SU-DHL-6 (cell line): ENCODE data around the gene NSUN4.

Source experiments
- CTCF ChIP-seq: fragments of 200-600 bp; sonication (generic); IDR thresholded peaks from one replicate; pipeline ENCODE4 v1.5.1; 2017; ENCODE audit warnings: antibody characterized with exemption, mild to moderate bottlenecking, low read length, moderate library complexity; ENCODE audit not compliant: insufficient read depth, poor library complexity, severe bottlenecking
- EZH2phosphoT487 ChIP-seq: fragments of 200-600 bp; sonication (generic), shearing (Covaris generic); conservative IDR thresholded peaks from 2 replicates; pipeline ENCODE4 v1.6.1; 2018; ENCODE audit warnings: mild to moderate bottlenecking, antibody characterized with exemption, low read length, moderate library complexity, mixed read lengths

DNA sequence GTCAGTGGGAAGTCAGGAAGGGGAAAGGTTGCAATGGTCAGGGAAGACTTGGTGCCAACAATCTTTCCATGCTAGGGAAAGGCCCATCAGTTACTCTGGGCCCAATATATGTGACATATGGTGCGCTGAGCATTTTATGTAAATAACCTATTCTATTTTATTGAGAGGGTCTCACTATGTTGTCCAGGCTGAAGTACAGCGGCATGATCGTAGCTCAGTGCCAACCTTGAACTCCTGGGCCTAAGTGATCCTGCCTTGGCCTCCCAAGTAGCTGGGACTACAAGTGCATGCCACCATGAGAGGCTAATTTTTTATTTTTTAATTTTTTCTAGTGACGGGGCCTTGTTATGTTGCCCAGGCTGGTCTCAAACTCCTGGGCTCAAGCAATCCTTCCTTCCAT is 30.3 kb upstream of the NSUN4 start:
- no peak for TF ChIP-seq CTCF
- no peak for TF ChIP-seq EZH2phosphoT487
